HG03108 (cell line): ENCODE data around the gene GMEB2.

Experiments used
- ATAC-seq: cut with Tn5 transposase; IDR thresholded peaks from one replicate; pipeline ENCODE4 v1.9.1; 2021; ENCODE audit warnings: moderate library complexity; ENCODE audit not compliant: unreplicated experiment

Gene GMEB2

DNA sequence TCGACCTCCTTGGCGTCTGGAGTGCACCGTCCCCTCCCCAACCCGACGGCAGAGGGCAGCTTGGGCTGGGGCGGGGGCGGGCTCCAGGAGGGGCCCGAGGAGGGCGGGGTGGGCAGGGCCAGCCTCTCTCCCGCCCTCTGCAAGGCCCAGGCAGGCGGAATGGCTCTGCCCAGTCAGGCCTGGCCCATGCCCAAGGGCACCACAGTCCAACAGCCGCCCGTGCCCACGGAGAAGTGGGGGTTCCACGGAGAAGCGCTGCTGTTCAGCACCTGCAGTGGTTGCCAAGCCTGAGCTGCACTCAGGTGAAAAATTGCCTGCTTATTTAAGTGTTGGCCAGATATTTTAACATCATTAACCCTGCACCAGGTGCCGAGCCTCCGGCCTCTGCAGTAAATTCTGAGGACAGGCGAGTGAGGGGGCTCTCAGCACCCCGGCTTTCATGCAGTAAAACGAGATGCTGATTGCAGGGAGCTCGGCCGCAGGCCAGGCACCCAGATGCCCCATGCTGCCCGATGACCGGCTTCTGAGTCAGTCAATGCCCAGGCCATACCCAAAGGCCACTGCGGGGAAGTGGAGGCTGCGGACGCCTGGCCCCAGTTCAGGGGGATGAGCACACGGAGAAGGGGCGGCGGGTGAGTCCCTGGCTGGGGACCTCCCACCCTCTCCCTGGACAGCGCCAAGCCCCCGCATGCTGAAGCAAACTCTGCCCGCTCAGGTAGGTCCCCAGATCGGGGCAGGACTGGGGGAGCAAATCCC, 79.0 kb downstream of the GMEB2 start, which contains the start of gene SRMS:
Gene SRMS, minus strand, starts transcription at position 25 of the 756 bp plus-strand sequence. CDS start 286 bp downstream, outside the sequence.
- no peak for ATAC-seq

DNA sequence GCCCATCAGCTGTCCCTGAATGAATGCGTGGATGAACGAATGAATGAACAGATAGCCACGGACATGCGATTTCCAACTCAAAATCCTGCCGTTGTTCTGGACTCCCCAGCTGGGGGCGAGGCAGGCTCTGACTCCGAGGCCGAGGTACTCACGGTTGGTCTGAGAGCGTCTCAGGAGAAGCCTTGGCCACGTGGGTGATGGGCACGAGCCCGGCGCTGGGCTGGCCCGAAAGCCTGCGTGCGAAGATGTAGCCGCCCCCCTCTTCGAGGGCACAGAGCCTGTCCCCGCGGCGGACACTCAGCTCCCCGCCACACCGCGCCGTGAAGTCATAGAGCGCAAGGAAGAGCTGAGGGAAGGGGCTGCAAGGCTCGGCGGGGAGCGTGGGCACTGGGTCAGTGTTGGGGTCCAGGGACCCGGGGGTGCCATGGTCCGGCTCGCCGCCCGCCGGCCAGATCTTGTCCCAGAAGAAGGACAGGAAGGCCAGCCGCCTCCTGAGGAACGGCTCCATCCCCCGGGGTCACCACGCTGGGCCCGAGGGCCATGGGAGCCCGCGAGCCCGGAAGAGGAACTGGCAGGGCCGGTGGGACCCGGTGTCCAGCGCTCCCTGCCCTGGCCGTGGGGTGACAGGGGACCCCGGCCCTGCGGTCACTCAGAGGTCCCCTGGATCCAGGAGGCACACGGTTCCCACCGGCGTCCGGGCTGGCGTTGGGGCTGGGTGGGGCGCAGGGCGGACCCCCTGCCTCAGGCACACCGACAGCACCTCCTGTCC, 79.8 kb downstream of the GMEB2 start:
- no peak for ATAC-seq

GRCh38 chr20:63546256-63546955, 80.5 kb downstream of the GMEB2 start:
- ATAC-seq: no peak

- ATAC-seq: no peak
Measured at GRCh38 chr20:63545814-63546213, 81.1 kb downstream of the GMEB2 start.

DNA sequence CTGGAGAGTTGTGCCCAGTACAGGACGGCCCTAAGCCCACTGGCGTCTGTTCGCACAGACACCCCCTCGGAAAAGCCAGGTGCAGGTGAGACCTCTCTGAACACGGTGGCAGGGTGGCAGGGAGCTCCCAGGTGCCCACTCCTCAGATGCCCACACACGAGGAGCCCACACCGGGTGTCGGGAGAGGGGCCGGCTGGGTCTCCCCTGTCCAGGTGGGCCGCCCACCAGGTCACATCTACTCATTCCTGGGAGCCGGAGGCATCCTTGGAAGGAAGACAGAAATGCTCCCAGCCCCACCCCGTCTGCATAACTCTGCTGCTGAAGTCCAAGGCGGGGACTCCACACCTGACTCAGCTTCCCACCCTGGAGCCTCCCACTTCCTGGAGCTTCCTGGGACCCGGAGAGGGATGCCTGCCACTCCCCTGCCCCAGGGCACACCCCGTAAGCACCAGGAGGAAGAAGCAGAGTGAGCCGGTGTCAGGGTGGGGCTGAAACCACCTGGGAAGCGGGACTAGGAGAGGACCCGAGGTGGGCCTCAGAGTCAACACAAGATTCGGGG, 81.9 kb downstream of the GMEB2 start:
- ATAC-seq: no peak

DNA sequence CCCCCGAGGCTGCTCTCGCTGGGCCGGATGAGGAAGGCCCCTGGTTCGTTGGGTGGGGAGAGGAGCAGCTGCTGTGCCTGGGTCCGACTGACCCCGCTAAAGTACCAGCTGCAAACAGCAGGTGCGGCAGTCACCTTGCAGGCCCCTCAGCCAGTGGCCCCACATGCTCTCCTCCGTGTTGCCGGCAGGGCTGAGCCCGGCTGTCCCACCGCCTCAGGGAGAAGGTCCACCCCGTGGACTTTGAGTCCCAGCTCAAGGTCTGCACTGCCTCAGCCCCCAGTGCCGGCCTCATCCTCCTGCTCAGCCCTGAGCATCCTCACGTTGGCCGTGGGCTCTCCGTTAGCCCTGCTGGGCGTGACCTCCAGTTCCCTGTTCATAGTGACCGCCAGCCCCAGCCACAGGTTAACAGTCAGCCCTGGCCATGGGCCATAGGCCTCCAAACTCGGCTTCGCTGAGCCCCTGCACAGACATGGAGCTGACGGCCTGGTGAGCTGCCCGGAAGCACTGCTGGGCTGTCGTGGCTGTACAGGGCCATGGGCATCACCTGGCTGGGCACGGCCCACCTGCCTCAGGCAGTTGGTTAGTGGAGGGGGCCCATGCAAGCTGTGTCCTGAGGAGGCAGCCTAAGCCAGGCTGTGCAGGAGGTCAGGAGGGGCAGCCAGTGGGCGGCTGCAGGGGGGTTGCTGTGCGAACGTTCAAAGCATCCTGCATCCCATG, 82.5 kb downstream of the GMEB2 start:
- ATAC-seq: no peak

- ATAC-seq: no peak
Measured at GRCh38 chr20:63543733-63544132, 83.2 kb downstream of the GMEB2 start.

DNA sequence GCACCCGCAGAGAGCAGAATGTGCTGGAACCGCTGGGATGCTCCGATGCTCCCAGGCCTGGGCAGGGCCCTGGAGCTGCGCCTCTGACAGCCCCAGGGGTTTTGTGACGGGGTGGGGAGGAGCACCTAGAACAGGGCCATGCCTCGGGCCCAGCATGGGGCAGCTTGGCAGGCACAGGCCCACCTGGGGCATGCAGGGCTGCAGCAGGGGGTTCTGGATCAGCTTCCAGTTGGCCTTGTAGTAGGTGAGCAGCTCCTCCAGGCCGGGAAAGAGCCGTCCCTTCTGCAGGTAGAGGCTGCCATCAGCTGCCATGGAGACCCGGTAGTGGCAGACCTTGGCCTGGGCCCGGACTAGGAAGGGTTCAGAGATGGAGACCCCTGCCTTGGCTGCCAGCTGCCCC, 83.8 kb downstream of the GMEB2 start:
- ATAC-seq: no peak

GRCh38 chr20:63542696-63543095, 84.2 kb downstream of the GMEB2 start:
- no peak for ATAC-seq

- no peak for ATAC-seq
Measured at GRCh38 chr20:63542031-63542559, 84.8 kb downstream of the GMEB2 start.

GRCh38 chr20:63541371-63541770, 85.5 kb downstream of the GMEB2 start:
- ATAC-seq: no peak

GRCh38 chr20:63540417-63541186, 86.3 kb downstream of the GMEB2 start:
- no peak for ATAC-seq

DNA sequence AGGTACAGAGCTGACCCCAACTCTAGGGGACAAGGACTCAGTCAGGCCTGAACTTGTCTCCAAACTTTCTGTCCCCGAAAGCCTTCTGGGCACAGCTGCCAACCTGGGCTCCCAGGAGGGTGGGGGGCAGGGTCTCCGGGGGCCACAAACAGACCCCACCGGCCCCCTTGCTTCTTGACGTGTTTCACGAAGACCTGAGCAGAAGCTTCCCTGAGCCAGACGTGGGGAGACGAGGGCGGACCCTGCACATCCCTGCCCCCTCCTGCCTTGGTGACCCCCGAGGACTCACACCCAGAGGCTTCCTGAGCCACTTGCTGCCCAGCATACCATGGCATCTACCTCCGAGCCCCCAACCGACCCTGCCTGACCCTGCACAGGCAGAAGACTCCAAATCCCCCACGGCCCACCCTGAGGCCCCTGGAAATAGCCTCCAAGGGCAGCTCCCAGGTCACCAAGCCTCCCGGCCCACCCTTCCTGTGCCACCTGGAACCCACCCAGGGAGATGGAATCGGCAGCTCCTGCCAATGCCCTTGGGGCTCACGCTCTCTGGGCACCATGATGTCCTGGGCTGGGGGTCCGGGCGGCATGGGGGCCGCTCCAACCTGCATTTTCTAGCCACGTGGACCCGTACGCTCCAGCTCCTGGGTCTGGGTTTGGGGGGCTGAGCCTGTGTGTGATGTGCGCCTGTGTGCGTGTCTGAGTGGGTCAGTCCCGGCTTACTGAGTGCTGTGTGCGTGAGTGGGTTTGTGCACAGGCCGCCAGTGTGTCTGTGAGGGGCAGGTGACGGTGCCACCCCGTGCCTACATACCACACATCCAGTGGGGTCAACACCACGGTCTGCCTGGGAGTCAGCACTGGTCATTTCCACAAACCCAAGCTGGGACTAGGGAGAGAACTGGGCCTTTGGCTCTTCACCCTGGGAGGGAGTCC, 87.2 kb downstream of the GMEB2 start:
- no peak for ATAC-seq

DNA sequence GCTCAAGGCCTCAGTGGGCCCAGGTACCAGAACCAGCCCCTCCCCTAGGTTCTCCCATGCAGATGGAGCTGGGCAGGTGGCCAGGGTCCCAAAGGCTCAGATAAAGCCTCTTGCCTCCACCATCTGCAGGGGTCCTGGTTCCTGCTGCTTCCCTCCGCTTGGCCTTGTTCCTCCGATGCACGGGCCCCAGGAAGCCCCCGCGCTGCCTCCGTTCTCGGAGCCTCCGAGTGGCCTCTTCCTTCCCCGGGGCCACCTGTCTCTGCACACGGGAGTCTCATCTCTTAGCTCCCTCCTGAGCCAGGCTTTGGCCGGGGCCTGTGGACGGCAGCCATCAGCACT, 87.8 kb downstream of the GMEB2 start:
- no peak for ATAC-seq

DNA sequence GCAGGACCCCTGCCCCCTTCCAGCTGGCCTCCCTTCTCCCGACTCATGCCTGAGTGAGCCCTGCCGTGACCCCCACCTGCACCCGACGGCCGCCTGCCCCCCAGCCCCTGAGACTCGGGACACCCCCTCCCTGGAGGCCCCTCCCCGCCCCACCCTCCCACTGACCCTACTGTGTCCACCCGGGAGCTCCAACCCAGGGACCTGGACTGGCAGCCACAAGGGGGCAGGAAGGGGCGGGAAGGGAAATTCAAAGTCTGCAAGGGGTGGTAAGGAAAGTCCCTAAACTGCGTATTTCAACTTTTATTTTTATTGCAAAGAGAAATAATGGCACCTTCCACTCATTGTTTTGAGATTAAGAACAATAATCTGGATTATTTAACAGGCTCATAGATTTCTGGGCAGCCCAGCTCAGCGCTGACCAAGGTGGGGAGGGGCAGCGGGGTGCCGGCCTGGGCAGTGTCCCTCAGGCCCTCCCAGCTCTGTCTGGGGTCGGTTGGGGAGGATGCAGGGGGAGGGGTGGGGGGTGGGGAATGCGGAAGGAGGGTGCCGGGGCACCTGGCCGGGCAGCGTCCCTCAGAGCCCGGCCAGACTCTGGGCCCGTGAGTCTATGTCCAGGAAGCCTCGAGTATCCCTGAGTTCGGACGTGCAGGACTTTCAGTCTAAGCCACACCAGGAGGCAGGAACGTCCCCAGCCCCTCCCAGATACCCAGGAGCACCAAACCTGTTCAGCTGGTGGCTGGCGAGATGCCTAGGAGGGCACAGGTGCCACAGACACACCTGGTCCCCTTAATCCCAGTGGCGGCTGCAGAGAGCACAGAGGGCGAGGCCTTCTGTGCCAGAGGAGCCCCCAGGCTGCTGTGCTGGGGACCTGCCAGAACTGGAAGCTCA, 88.5 kb downstream of the GMEB2 start:
- no peak for ATAC-seq
